GM12878 (cell line): ENCODE results near the gene ISY1. TPM values are rescaled to one million over a fixed set of nuclear protein-coding genes. Genes with fewer than 3 reads are reported as not detected.
A peak's percentile ranks its signal among the peaks of the same experiment; 100 is the strongest.

Source experiments
- BMI1 ChIP-seq: fragments of 450-650 bp; IDR thresholded peaks from 2 replicates; pipeline ENCODE4 v1.6.1; 2016; ENCODE audit warnings: mild to moderate bottlenecking, moderate library complexity, borderline replicate concordance
- HDAC2 ChIP-seq: fragments of 200-600 bp; sonication (generic); IDR thresholded peaks from 2 replicates; pipeline ENCODE4 v1.6.1; 2017
- HDGF ChIP-seq: fragments of 450-650 bp; IDR thresholded peaks from 2 replicates; pipeline ENCODE4 v1.6.1; 2016; ENCODE audit warnings: antibody characterized with exemption
- IKZF1 ChIP-seq: fragments of 450-650 bp; conservative IDR thresholded peaks from 2 replicates; pipeline ENCODE4 v1.6.1; 2017; ENCODE audit warnings: antibody characterized with exemption, mild to moderate bottlenecking
- JUND ChIP-seq: IDR thresholded peaks from 2 replicates; pipeline ENCODE4 v1.6.1; 2012; ENCODE audit warnings: low read depth, mild to moderate bottlenecking, low read length, improper control_type of control experiment, moderate library complexity
- MTA2 ChIP-seq: fragments of 450-650 bp; IDR thresholded peaks from 2 replicates; pipeline ENCODE4 v1.6.1; 2016; ENCODE audit warnings: low read depth, mild to moderate bottlenecking, moderate library complexity
- NR2F1 ChIP-seq: fragments of 450-650 bp; conservative IDR thresholded peaks from 2 replicates; pipeline ENCODE4 v1.6.1; 2017; ENCODE audit warnings: mild to moderate bottlenecking
- POLR2A ChIP-seq: IDR thresholded peaks from 2 replicates; pipeline ENCODE4 v1.6.1; 2011; ENCODE audit warnings: low read depth, mild to moderate bottlenecking, low read length
- POLR2AphosphoS2 ChIP-seq: IDR thresholded peaks from 2 replicates; pipeline ENCODE4 v1.6.1; 2011; ENCODE audit warnings: low read depth, mild to moderate bottlenecking, low read length, improper control_type of control experiment, moderate library complexity
- RAD51 ChIP-seq: fragments of 450-650 bp; IDR thresholded peaks from 2 replicates; pipeline ENCODE4 v1.6.1; 2016; ENCODE audit warnings: moderate library complexity, mild to moderate bottlenecking, inconsistent platforms
- TAF1 ChIP-seq: IDR thresholded peaks from 2 replicates; pipeline ENCODE4 v1.6.1; 2011; ENCODE audit warnings: mild to moderate bottlenecking, low read depth, low read length, borderline replicate concordance
- ZBED1 ChIP-seq: IDR thresholded peaks from 2 replicates; pipeline ENCODE4 v1.6.1; 2016; ENCODE audit warnings: borderline replicate concordance
- polyA plus RNA-seq, 11 experiments: library from polyadenylated mRNA; depleted of rRNA in 4 of 11; unstranded in 6 of 11; stranded (reverse) in 5 of 11; fragments of >200 nt; fragmentation: Nextera tagmentation in 4 of 11; fragmentation: Illumina TruSeq in 1 of 11; extraction: Ambion mirVana in 4 of 11; extraction: Trizol in 1 of 11; gene quantifications; 1 replicate in 1 of 11; 2 replicates in 10 of 11; pipeline versions ENCODE4 v1.2.1 to v1.2.3, GENCODE V29; 2011 to 2016; ENCODE audit warnings: inconsistent platforms in 2 of 11, missing spikeins in 2 of 11, low read depth in 1 of 11
- total RNA-seq, 4 experiments: library from RNA; depleted of rRNA in 3 of 4; stranded (reverse); fragments of >200 nt in 3 of 4; fragmentation: Illumina TruSeq in 1 of 4; extraction: Trizol in 1 of 4; gene quantifications; 2 replicates each; pipeline versions ENCODE4 v1.2.1 to v1.2.3, GENCODE V29; 2013 to 2021
- TF ChIP-seq, protein P1 (sequence below): fragments of 450-650 bp; formaldehyde crosslinking; IDR thresholded peaks from 2 replicates; pipeline ENCODE4 v1.4.0; 2022; ENCODE audit warnings: mild to moderate bottlenecking, moderate library complexity
- TF ChIP-seq, protein P2 (sequence below): fragments of 450-650 bp; IDR thresholded peaks from 2 replicates; pipeline ENCODE4 v1.6.1; 2017; ENCODE audit warnings: mild to moderate bottlenecking, low read depth, inconsistent platforms; ENCODE audit not compliant: poor library complexity, severe bottlenecking
- TF ChIP-seq, protein P3 (sequence below): fragments of 450-650 bp; IDR thresholded peaks from 2 replicates; pipeline ENCODE4 v1.6.1; 2017; ENCODE audit warnings: mild to moderate bottlenecking, moderate library complexity
- TF ChIP-seq, protein P4 (sequence below): fragments of 150-350 bp; IDR thresholded peaks from 2 replicates; pipeline ENCODE4 v1.6.1; 2016; ENCODE audit warnings: low read depth, low read length

ISY1 gene
- total and polyA plus RNA-seq, 10 of the 15 experiments (the other 5 are each of a cell fraction or from before 2014, with no cell fraction given), result 28.3 to 72.2 (median 44.7) TPM

DNA sequence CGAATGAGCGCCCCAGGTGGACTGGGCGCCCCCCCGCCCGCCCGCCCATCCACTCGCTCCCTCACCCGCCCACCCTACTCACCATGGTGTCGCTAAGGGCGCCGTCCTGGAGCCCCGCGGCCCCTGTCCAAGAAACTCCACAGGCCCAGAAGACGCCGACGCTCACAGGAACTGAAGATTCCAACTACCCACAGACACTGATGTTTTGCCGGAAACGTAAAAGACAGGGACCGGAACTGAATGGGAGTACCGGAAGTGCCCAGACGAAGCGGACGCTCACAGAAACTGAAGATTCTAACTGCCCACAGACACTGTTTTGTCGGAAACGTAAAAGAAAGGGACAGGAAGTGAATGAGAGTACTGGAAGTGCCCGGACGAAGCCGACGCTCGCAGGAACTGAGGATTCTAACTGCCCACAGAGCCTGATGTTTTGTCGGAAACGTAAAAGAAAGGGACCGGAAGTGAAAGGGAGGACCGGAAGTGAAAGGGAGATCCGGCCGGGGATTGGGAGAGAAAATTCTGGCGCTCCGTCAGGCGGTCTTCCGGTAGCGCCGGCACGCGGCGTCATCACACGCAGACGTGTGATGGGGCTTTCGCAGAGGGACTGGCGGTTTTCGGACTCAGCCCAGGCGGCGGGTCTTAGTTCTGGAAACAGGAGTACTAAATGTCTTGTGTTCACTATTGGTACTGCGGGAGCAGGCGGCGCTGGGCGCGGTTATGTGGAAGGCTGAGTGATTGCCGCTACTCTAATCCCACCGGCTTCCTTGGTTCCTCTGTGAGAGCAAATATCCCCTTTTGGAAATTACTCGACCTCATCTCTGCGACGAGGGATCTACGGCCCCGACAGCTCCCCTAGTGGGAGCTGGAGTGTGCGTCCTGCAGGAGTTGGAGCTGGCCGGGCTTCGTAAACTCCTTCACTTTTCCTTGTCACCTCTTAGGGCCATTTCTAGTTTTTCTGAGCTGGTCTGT lies at the start of gene ISY1 (continued):
- TF ChIP-seq POLR2AphosphoS2 (peak; percentile 90; the same call in 1 of the 2 replicates), JUND (no peak), HDGF (no peak), IKZF1 (peak; percentile 96), RAD51 (no peak), NR2F1 (no peak), BMI1 (no peak), ZBED1 (0 out of 2 replicates have a peak, but pooled peaks have one; percentile 37), TAF1 (peak; percentile 76; the same call in 1 of the 2 replicates), POLR2A (peak; percentile 94), MTA2 (peak; percentile 79), HDAC2 (0 out of 2 replicates have a peak, but pooled peaks have one; percentile 77)
- TF ChIP-seq, protein P1, sequence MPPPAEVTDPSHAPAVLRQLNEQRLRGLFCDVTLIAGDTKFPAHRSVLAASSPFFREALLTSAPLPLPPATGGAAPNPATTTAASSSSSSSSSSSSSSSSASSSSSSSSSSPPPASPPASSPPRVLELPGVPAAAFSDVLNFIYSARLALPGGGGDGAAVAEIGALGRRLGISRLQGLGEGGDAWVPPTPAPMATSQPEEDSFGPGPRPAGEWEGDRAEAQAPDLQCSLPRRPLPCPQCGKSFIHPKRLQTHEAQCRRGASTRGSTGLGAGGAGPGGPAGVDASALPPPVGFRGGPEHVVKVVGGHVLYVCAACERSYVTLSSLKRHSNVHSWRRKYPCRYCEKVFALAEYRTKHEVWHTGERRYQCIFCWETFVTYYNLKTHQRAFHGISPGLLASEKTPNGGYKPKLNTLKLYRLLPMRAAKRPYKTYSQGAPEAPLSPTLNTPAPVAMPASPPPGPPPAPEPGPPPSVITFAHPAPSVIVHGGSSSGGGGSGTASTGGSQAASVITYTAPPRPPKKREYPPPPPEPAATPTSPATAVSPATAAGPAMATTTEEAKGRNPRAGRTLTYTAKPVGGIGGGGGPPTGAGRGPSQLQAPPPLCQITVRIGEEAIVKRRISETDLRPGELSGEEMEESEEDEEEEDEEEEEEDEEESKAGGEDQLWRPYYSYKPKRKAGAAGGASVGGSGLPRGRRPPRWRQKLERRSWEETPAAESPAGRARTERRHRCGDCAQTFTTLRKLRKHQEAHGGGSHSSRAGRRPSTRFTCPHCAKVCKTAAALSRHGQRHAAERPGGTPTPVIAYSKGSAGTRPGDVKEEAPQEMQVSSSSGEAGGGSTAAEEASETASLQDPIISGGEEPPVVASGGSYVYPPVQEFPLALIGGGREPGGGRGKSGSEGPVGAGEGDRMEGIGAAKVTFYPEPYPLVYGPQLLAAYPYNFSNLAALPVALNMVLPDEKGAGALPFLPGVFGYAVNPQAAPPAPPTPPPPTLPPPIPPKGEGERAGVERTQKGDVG (CRISPR knock-in tag), result no peak
- TF ChIP-seq, protein P2, sequence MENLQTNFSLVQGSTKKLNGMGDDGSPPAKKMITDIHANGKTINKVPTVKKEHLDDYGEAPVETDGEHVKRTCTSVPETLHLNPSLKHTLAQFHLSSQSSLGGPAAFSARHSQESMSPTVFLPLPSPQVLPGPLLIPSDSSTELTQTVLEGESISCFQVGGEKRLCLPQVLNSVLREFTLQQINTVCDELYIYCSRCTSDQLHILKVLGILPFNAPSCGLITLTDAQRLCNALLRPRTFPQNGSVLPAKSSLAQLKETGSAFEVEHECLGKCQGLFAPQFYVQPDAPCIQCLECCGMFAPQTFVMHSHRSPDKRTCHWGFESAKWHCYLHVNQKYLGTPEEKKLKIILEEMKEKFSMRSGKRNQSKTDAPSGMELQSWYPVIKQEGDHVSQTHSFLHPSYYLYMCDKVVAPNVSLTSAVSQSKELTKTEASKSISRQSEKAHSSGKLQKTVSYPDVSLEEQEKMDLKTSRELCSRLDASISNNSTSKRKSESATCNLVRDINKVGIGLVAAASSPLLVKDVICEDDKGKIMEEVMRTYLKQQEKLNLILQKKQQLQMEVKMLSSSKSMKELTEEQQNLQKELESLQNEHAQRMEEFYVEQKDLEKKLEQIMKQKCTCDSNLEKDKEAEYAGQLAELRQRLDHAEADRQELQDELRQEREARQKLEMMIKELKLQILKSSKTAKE, result peak; percentile 88
- TF ChIP-seq, protein P3, sequence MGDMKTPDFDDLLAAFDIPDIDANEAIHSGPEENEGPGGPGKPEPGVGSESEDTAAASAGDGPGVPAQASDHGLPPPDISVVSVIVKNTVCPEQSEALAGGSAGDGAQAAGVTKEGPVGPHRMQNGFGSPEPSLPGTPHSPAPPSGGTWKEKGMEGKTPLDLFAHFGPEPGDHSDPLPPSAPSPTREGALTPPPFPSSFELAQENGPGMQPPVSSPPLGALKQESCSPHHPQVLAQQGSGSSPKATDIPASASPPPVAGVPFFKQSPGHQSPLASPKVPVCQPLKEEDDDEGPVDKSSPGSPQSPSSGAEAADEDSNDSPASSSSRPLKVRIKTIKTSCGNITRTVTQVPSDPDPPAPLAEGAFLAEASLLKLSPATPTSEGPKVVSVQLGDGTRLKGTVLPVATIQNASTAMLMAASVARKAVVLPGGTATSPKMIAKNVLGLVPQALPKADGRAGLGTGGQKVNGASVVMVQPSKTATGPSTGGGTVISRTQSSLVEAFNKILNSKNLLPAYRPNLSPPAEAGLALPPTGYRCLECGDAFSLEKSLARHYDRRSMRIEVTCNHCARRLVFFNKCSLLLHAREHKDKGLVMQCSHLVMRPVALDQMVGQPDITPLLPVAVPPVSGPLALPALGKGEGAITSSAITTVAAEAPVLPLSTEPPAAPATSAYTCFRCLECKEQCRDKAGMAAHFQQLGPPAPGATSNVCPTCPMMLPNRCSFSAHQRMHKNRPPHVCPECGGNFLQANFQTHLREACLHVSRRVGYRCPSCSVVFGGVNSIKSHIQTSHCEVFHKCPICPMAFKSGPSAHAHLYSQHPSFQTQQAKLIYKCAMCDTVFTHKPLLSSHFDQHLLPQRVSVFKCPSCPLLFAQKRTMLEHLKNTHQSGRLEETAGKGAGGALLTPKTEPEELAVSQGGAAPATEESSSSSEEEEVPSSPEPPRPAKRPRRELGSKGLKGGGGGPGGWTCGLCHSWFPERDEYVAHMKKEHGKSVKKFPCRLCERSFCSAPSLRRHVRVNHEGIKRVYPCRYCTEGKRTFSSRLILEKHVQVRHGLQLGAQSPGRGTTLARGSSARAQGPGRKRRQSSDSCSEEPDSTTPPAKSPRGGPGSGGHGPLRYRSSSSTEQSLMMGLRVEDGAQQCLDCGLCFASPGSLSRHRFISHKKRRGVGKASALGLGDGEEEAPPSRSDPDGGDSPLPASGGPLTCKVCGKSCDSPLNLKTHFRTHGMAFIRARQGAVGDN, result peak; percentile 21; the same call in 1 of the 2 replicates
- TF ChIP-seq, protein P4, sequence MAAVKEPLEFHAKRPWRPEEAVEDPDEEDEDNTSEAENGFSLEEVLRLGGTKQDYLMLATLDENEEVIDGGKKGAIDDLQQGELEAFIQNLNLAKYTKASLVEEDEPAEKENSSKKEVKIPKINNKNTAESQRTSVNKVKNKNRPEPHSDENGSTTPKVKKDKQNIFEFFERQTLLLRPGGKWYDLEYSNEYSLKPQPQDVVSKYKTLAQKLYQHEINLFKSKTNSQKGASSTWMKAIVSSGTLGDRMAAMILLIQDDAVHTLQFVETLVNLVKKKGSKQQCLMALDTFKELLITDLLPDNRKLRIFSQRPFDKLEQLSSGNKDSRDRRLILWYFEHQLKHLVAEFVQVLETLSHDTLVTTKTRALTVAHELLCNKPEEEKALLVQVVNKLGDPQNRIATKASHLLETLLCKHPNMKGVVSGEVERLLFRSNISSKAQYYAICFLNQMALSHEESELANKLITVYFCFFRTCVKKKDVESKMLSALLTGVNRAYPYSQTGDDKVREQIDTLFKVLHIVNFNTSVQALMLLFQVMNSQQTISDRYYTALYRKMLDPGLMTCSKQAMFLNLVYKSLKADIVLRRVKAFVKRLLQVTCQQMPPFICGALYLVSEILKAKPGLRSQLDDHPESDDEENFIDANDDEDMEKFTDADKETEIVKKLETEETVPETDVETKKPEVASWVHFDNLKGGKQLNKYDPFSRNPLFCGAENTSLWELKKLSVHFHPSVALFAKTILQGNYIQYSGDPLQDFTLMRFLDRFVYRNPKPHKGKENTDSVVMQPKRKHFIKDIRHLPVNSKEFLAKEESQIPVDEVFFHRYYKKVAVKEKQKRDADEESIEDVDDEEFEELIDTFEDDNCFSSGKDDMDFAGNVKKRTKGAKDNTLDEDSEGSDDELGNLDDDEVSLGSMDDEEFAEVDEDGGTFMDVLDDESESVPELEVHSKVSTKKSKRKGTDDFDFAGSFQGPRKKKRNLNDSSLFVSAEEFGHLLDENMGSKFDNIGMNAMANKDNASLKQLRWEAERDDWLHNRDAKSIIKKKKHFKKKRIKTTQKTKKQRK, result no peak; the same call in 1 of the 2 replicates
